ENCODE results near the gene TMEM114.

- TF ChIP-seq, protein P1, sequence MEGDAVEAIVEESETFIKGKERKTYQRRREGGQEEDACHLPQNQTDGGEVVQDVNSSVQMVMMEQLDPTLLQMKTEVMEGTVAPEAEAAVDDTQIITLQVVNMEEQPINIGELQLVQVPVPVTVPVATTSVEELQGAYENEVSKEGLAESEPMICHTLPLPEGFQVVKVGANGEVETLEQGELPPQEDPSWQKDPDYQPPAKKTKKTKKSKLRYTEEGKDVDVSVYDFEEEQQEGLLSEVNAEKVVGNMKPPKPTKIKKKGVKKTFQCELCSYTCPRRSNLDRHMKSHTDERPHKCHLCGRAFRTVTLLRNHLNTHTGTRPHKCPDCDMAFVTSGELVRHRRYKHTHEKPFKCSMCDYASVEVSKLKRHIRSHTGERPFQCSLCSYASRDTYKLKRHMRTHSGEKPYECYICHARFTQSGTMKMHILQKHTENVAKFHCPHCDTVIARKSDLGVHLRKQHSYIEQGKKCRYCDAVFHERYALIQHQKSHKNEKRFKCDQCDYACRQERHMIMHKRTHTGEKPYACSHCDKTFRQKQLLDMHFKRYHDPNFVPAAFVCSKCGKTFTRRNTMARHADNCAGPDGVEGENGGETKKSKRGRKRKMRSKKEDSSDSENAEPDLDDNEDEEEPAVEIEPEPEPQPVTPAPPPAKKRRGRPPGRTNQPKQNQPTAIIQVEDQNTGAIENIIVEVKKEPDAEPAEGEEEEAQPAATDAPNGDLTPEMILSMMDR (IDR thresholded peaks at IDR 0.05): no peak
- TF ChIP-seq POLR2A (IDR thresholded peaks at IDR 0.05) (no peak), EP300 (IDR thresholded peaks at IDR 0.05) (no peak)
Measured at GRCh38 chr16:8631373-8631772, 41.1 kb upstream of the TMEM114 start.
